Sigmoid colon (tissue), 7 donors: Measurements from ENCODE around the gene SPATS2L. TPM values are rescaled to one million over a fixed set of nuclear protein-coding genes. Genes with fewer than 3 reads are reported as not detected.

Source experiments
- DNase-seq: peaks from one replicate; pipeline ENCODE4 v3.0.0-alpha.2; 2019
- H3K27ac ChIP-seq, 4 donors: fragments of 200-600 bp; sonication (generic); one replicate each; pipeline ENCODE4 v1.5.1; 2016 to 2019; ENCODE audit warnings: mild to moderate bottlenecking in 1 of 4
- H3K27me3 ChIP-seq, 3 donors: fragments of 200-600 bp; sonication (generic); one replicate each; pipeline ENCODE4 v1.5.1; 2019; ENCODE audit warnings: mild to moderate bottlenecking in 1 of 3
- H3K36me3 ChIP-seq, 4 donors: fragments of 200-600 bp; sonication (generic); one replicate each; pipeline ENCODE4 v1.5.1; 2016 to 2019
- H3K4me1 ChIP-seq, 4 donors: fragments of 200-600 bp; sonication (generic); one replicate each; pipeline ENCODE4 v1.5.1; 2017 to 2019
- H3K4me3 ChIP-seq, 4 donors: fragments of 200-600 bp; sonication (generic); one replicate each; pipeline ENCODE4 v1.5.1; 2017 to 2019; ENCODE audit warnings: mild to moderate bottlenecking in 2 of 4, moderate library complexity in 1 of 4
- H3K9me3 ChIP-seq, 4 donors: fragments of 200-600 bp in 3 of 4; sonication (generic) in 3 of 4; one replicate each; pipeline versions ENCODE4 v1.5.1 to v1.6.1; 2013 to 2019
- CTCF ChIP-seq, 4 experiments: fragments of 450-650 bp in 3 of 4; fragments of 200-600 bp in 1 of 4; IDR thresholded peaks; one replicate each; pipeline ENCODE4 v1.5.1; 2016 to 2019; ENCODE audit warnings: antibody characterized with exemption in 4 of 4, mild to moderate bottlenecking in 3 of 4, moderate library complexity in 2 of 4
- EP300 ChIP-seq, 4 donors: sonication (generic); formaldehyde crosslinking; IDR thresholded peaks; one replicate each; pipeline ENCODE4 v1.6.1; 2017; ENCODE audit warnings: antibody characterized with exemption in 4 of 4
- POLR2A ChIP-seq, 2 donors: fragments of 450-650 bp; IDR thresholded peaks; one replicate each; pipeline ENCODE4 v1.6.1; 2016; ENCODE audit warnings: antibody characterized with exemption in 2 of 2, mild to moderate bottlenecking in 2 of 2, moderate library complexity in 2 of 2
- POLR2AphosphoS5 ChIP-seq, 4 donors: sonication (generic); formaldehyde crosslinking; IDR thresholded peaks; one replicate each; pipeline ENCODE4 v1.6.1; 2017; ENCODE audit warnings: antibody characterized with exemption in 4 of 4
- WGBS, 2 donors: extraction: QIAGEN DNeasy Blood & Tissue Kit; methylation state at CpG; one replicate each; pipeline ENCODE4 v1.1.7; 2013; 5-methylcytosine and 5-hydroxymethylcytosine counted together
- intact Hi-C: fragments of 100-400 bp; cut with DNase I; formaldehyde crosslinking; loops from one replicate; pipeline ENCODE4 v1.15.1; 2023
- polyA plus RNA-seq, 3 donors: library from polyadenylated mRNA; stranded (reverse); fragments of 200-250 nt; gene quantifications; one replicate each; pipeline ENCODE4 v1.2.3, GENCODE V29; 2013
- total RNA-seq, 4 donors: library from RNA; depleted of rRNA; stranded (reverse); fragments of >200 nt; gene quantifications; one replicate each; pipeline ENCODE4 v1.1.0, GENCODE V29; 2016
- donor health status: healthy with polysubstance abuse.
- donor health status: Bipolar disorder and iron deficiency.
- donor health status: healthy.

SPATS2L gene
- total and polyA plus RNA-seq, 7 donors, result 63.5 to 305 (median 104) TPM

- intact Hi-C loops, result no loop called here
- Histone ChIP-seq H3K27me3 (no peaks in the 10 kb centered on the region), H3K36me3 (peaks cover 0 to 13% (median 2%) of the 10 kb centered on the region in 4 donors), H3K9me3 (no peaks in the 10 kb centered on the region), H3K27ac (no peak overlapping the region), H3K4me3 (no peak overlapping the region), H3K4me1 (peaks cover 0 to 22% (median 10%) of the 10 kb centered on the region in 4 donors)
- WGBS, 2 donors, result 87 to 93% methylated on average over 4 of the region's 4 CpGs
- no peak for DNase-seq
- TF ChIP-seq CTCF (IDR thresholded peaks at IDR 0.05) (no peak), EP300 (IDR thresholded peaks at IDR 0.05) (no peak), POLR2A (IDR thresholded peaks at IDR 0.05) (no peak), POLR2AphosphoS5 (IDR thresholded peaks at IDR 0.05) (no peak)
Observed at GRCh38 chr2:200454927-200455801, 148.7 kb downstream of the SPATS2L start.

GRCh38 chr2:200455958-200456421 lies 149.5 kb downstream of the SPATS2L start:
- no peak for TF ChIP-seq EP300 (IDR thresholded peaks at IDR 0.05)
- no peak for TF ChIP-seq CTCF (IDR thresholded peaks at IDR 0.05)
- no peak for TF ChIP-seq POLR2AphosphoS5 (IDR thresholded peaks at IDR 0.05)
- no peak for TF ChIP-seq POLR2A (IDR thresholded peaks at IDR 0.05)
- Histone ChIP-seq H3K4me3 (no peak overlapping the region), H3K4me1 (peaks cover 0 to 16% (median 7%) of the 10 kb centered on the region in 4 donors), H3K36me3 (peaks cover 0 to 21% (median 2%) of the 10 kb centered on the region in 4 donors), H3K27me3 (no peaks in the 10 kb centered on the region), H3K9me3 (no peaks in the 10 kb centered on the region), H3K27ac (no peak overlapping the region)
- WGBS, 2 donors, result 58 to 87% methylated on average over 4 of the region's 4 CpGs
- intact Hi-C loops, result no loop called here
- no peak for DNase-seq

GRCh38 chr2:200456567-200456966 lies 150.1 kb downstream of the SPATS2L start:
- WGBS, 2 donors, result 93 to 96% methylated on average over 2 of the region's 2 CpGs
- peaks cover 0 to 16% (median 7%) of the 10 kb centered on the region in 4 donors for H3K4me1 ChIP-seq
- DNase-seq, result no peak
- no peaks in the 10 kb centered on the region for H3K27me3 ChIP-seq
- H3K36me3 ChIP-seq, result peaks cover 0 to 26% (median 2%) of the 10 kb centered on the region in 4 donors
- no peaks in the 10 kb centered on the region for H3K9me3 ChIP-seq
- H3K4me3 ChIP-seq, result no peak overlapping the region
- no peak overlapping the region for H3K27ac ChIP-seq
- TF ChIP-seq POLR2A (IDR thresholded peaks at IDR 0.05), result no peak
- TF ChIP-seq EP300 (IDR thresholded peaks at IDR 0.05), result no peak
- no peak for TF ChIP-seq CTCF (IDR thresholded peaks at IDR 0.05)
- TF ChIP-seq POLR2AphosphoS5 (IDR thresholded peaks at IDR 0.05), result no peak
- intact Hi-C loops, result no loop called here

- H3K4me1 ChIP-seq, result peaks cover 0 to 16% (median 7%) of the 10 kb centered on the region in 4 donors
- H3K36me3 ChIP-seq, result peaks cover 0 to 45% (median 2%) of the 10 kb centered on the region in 4 donors
- intact Hi-C loops, result no loop called here
- TF ChIP-seq EP300 (IDR thresholded peaks at IDR 0.05), result no peak
- no peak for TF ChIP-seq CTCF (IDR thresholded peaks at IDR 0.05)
- no peak for TF ChIP-seq POLR2A (IDR thresholded peaks at IDR 0.05)
- no peak for TF ChIP-seq POLR2AphosphoS5 (IDR thresholded peaks at IDR 0.05)
- H3K27ac ChIP-seq, result no peak overlapping the region
- no peak overlapping the region for H3K4me3 ChIP-seq
- WGBS, 2 donors, result 64 to 91% methylated on average over 3 of the region's 3 CpGs
- no peaks in the 10 kb centered on the region for H3K27me3 ChIP-seq
- no peak for DNase-seq
- H3K9me3 ChIP-seq, result no peaks in the 10 kb centered on the region
Observed at GRCh38 chr2:200459101-200459500, 152.6 kb downstream of the SPATS2L start.
